Calu3 (cell line): ENCODE measurements around the gene HSPG2. TPM values are rescaled to one million over a fixed set of nuclear protein-coding genes. Genes with fewer than 3 reads are reported as not detected.

ENCODE experiments used
- BruUV-seq: library from RNA; stranded (reverse); fragments of 400-500 nt; replicated peaks from 2 replicates; lab custom pipeline; 2021; lab: Mats Ljungman, UMichigan
- CTCF ChIA-PET: fragments of 300-600 bp; sonication (Branson Sonifier 250); formaldehyde crosslinking; loops from one replicate; lab custom pipeline; 2022; ENCODE audit warnings: antibody characterized with exemption; lab: Charles Lee
- DNase-seq: peaks from one replicate; pipeline ENCODE4 v3.0.0; 2022
- H3K27ac Mint-ChIP-seq: one replicate; pipeline ENCODE4 v1.8.0; 2022; ENCODE audit warnings: mixed read lengths; ENCODE audit not compliant: unreplicated experiment
- H3K27me3 Mint-ChIP-seq: one replicate; pipeline ENCODE4 v1.8.0; 2022; ENCODE audit warnings: mixed read lengths; ENCODE audit not compliant: unreplicated experiment
- H3K36me3 Mint-ChIP-seq: one replicate; pipeline ENCODE4 v1.8.0; 2022; ENCODE audit warnings: mild to moderate bottlenecking, moderate library complexity, mixed read lengths; ENCODE audit not compliant: insufficient read depth, unreplicated experiment
- H3K4me1 Mint-ChIP-seq: one replicate; pipeline ENCODE4 v1.8.0; 2022; ENCODE audit warnings: mild to moderate bottlenecking, low read depth, mixed read lengths; ENCODE audit not compliant: unreplicated experiment
- H3K4me3 Mint-ChIP-seq: one replicate; pipeline ENCODE4 v1.8.0; 2022; ENCODE audit warnings: mild to moderate bottlenecking, low read depth, moderate library complexity, mixed read lengths; ENCODE audit not compliant: unreplicated experiment
- H3K9me3 Mint-ChIP-seq: one replicate; pipeline ENCODE4 v1.8.0; 2022; ENCODE audit warnings: low read depth, mixed read lengths; ENCODE audit not compliant: unreplicated experiment
- intact Hi-C: fragments of 100-400 bp; cut with micrococcal nuclease; formaldehyde crosslinking; loops from one replicate; pipeline ENCODE4 v1.10.0; 2022; ENCODE audit not compliant: unreplicated experiment
- total RNA-seq: library from RNA; stranded (reverse); gene quantifications from 2 replicates; pipeline ENCODE4 v1.2.3, GENCODE V29; 2022
- TF ChIP-seq, protein P1 (sequence below): fragments of 200-600 bp; IDR thresholded peaks from one replicate; pipeline ENCODE4 v1.8.0; 2022; ENCODE audit warnings: antibody characterized with exemption; ENCODE audit not compliant: unreplicated experiment

The HSPG2 gene
- total RNA-seq, 1 experiment from 2014 or later = 397 TPM

DNA sequence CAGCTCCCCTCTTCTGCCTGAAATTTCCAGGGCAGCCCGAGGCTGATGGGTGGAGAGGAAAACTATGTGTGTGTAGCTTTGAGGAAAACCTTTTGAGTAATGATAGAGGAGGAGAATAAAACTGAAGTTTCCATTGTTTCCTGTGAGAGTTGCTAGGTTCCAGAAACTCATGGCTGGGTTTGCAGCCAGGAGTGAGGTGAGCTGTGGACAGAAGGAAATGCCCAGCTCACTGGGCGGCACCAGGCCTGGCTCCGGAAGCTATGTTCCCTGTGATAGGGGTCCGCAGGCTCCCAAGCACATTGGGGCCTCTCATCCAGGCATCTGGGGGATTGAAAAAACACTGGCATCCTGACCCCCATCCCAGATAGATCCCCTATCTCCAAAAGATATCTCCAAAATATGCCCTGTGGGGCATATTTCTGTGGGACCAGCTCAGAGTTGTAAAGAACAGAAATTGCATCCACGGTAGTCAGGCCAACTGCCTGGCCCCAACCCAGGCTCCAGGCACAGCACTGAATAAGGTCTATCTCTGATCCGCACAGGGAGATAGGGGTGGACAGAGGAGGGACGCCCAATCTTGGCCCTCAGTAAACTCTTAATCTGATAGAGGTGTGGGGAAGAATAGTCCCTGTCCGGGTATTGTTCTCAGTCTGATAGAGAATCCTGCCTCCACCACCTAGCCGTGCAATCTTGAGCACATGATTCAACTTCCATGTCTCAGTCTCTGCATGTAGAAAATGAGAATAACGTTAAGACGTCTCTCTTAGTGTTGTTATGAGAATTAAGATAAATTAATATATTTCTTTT is 1.8 kb upstream of the HSPG2 start:
- CTCF ChIA-PET = interaction anchor here (1.6 kb wide), 1 partner anchor 18 kb away, joined by 4 read pairs; no protein-coding TSS in a partner anchor
- peak overlapping the region; percentile 92 for H3K27ac Mint-ChIP-seq

DNA sequence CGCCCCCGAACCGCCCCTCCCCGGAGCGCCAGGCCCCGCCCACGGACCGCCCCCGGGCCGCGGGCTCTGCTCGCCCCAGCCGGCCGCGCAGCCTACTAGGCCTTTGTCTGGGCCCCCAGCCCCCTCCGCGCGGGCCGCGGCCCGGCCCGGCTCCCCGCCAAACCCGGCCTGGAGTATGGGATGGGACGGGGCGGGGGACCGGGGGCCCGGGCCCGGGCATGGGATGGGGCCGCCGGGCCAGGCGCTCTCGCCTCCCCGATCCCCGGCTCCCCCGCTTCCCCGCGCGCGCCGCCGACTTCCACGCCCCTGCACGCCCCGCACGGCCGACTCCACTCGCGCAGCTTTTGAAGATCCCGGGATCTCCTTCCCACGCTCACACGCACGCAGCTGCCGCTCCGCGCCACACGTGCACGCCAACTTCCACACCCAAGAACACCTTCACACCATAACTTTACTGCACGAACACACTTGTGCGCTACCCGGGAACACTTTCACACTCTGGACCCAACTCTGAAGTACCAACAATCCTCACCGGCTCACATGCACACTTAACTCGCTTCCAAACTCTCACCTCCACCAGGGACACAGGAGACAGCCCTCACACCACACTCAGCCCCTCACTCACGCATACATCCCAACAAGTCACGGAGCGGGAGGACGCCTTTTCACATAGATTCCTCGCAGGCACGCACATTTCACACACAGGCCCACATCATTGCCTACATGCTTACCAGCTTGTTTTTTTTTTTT is 437 bp upstream of the HSPG2 start:
- H3K9me3 Mint-ChIP-seq = no peaks in the 10 kb centered on the region
- peak overlapping the region; percentile 92 for H3K27ac Mint-ChIP-seq
- intact Hi-C loops = no loop called here
- H3K27me3 Mint-ChIP-seq = no peaks in the 10 kb centered on the region
- TF ChIP-seq, protein P1, sequence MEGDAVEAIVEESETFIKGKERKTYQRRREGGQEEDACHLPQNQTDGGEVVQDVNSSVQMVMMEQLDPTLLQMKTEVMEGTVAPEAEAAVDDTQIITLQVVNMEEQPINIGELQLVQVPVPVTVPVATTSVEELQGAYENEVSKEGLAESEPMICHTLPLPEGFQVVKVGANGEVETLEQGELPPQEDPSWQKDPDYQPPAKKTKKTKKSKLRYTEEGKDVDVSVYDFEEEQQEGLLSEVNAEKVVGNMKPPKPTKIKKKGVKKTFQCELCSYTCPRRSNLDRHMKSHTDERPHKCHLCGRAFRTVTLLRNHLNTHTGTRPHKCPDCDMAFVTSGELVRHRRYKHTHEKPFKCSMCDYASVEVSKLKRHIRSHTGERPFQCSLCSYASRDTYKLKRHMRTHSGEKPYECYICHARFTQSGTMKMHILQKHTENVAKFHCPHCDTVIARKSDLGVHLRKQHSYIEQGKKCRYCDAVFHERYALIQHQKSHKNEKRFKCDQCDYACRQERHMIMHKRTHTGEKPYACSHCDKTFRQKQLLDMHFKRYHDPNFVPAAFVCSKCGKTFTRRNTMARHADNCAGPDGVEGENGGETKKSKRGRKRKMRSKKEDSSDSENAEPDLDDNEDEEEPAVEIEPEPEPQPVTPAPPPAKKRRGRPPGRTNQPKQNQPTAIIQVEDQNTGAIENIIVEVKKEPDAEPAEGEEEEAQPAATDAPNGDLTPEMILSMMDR = no peak
- H3K36me3 Mint-ChIP-seq = peaks cover 63% of the 10 kb centered on the region
- CTCF ChIA-PET = no interaction called here
- H3K4me1 Mint-ChIP-seq = peaks cover 45% of the 10 kb centered on the region
- peak; percentile 81 for DNase-seq
- peak overlapping the region; percentile 85 for H3K4me3 Mint-ChIP-seq
- no TSS peak for BruUV-seq

More for the DNA sequence above, 1.8 kb upstream of the HSPG2 start:
- peaks cover 31% of the 10 kb centered on the region for H3K4me1 Mint-ChIP-seq
- BruUV-seq = no TSS peak
- intact Hi-C loops = no loop called here
- H3K36me3 Mint-ChIP-seq = peaks cover 50% of the 10 kb centered on the region
- H3K27me3 Mint-ChIP-seq = no peaks in the 10 kb centered on the region
- peak overlapping the region; percentile 85 for H3K4me3 Mint-ChIP-seq
- DNase-seq = no peak
- H3K9me3 Mint-ChIP-seq = no peaks in the 10 kb centered on the region
- TF ChIP-seq, protein P1 = no peak

DNA sequence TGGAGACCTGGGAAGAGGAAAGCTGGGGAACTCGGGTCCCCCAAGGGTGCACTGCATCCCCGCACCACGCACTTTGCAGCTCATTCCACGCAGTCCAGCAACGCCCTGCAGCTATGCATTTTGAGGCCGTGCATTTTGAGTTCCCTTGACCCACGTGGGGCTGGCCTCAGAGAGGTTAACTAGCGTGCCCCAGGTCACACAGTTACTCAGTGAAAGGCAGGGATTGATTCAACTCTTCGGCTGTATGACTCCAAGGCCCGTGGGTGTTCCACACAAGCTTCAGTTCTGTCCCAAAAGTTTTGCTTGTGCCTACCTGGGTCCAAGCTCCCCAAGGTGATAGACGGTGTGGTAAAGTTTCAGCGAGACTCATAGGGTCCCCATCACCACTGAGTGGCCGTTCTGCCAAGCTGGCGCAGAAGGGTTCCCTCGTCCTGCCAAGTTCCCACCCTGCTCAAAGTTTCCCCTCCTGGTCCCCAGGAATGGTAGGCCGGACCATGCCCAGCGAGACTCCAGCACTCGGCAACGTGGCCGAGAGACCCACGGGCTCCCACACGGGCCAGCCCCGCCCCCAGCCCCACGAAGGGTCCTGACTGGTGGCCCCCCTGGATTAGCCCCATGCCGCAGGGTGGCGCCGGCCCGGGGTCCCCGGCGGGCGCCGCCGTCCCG is 611 bp downstream of the HSPG2 start:
- BruUV-seq = no TSS peak
- TF ChIP-seq, protein P1 = no peak
- H3K9me3 Mint-ChIP-seq = no peaks in the 10 kb centered on the region
- peak overlapping the region; percentile 88 for H3K4me3 Mint-ChIP-seq
- DNase-seq = no peak
- peaks cover 55% of the 10 kb centered on the region for H3K4me1 Mint-ChIP-seq
- H3K27ac Mint-ChIP-seq = peak overlapping the region; percentile 85
- intact Hi-C loops = no loop called here
- CTCF ChIA-PET = no interaction called here
- peaks cover 74% of the 10 kb centered on the region for H3K36me3 Mint-ChIP-seq
- no peaks in the 10 kb centered on the region for H3K27me3 Mint-ChIP-seq

DNA sequence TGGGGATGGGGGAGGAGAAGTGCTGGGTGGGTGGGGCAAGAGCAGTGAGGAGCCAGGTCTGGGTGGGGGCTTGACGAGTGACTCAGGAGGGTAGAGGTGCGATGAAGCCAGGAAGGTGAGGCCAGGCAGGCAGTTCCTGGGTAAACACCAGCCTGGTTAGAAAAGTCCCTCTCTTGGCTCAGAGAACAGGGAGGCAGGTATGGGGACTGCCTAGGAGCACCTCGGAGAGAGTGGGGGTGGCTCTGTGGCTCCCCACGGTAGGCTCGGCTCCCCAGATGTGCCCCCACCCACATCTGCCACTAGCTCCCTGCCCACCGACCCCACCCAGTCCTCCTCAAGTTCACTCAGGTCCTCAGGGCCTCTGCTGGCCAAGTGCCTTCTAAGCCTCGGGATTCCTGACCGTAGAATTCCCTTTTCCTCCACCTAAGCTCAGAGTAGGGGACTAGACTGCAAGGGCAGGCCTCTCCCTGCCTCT is 1.2 kb downstream of the HSPG2 start:
- H3K4me3 Mint-ChIP-seq = peak overlapping the region; percentile 88
- intact Hi-C loops = no loop called here
- H3K36me3 Mint-ChIP-seq = peaks cover 80% of the 10 kb centered on the region
- peaks cover 56% of the 10 kb centered on the region for H3K4me1 Mint-ChIP-seq
- H3K27ac Mint-ChIP-seq = peak overlapping the region; percentile 85
- H3K9me3 Mint-ChIP-seq = no peaks in the 10 kb centered on the region
- H3K27me3 Mint-ChIP-seq = no peaks in the 10 kb centered on the region
- no TSS peak for BruUV-seq
- TF ChIP-seq, protein P1 = no peak
- peak; percentile 65 for DNase-seq
- CTCF ChIA-PET = no interaction called here
